Activated CD4-positive, alpha-beta T cell treated with anti-CD3 and anti-CD28 coated beads, Interleukin-2, amount 50 U/mL, for 4 hours (primary cell): ENCODE data around the gene AGA.

ENCODE experiments used
- DNase-seq, 2 experiments: peaks; one replicate each; pipeline ENCODE4 v3.0.0-alpha.2; 2020

The AGA gene

DNA sequence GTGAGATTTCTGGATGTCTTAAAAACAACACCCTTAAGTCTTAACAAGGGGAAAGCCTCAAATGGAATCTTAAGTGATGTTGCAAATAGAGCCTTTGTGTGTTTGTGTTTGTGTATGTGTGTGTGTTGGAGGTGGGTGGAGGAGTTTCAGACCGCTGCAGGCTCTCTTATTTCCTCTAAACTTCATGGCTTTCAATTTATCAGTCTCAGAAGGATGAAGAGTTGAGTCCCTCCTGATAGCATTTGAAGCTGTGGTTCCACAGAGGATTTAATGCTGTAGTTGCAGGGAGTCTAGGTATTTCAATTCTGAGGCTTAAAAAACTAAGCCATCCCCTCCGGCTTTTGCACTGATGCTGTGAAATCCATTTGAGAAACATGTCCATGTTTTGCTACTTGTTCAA lies 4.3 kb upstream of the AGA start:
- DNase-seq = no peak

DNA sequence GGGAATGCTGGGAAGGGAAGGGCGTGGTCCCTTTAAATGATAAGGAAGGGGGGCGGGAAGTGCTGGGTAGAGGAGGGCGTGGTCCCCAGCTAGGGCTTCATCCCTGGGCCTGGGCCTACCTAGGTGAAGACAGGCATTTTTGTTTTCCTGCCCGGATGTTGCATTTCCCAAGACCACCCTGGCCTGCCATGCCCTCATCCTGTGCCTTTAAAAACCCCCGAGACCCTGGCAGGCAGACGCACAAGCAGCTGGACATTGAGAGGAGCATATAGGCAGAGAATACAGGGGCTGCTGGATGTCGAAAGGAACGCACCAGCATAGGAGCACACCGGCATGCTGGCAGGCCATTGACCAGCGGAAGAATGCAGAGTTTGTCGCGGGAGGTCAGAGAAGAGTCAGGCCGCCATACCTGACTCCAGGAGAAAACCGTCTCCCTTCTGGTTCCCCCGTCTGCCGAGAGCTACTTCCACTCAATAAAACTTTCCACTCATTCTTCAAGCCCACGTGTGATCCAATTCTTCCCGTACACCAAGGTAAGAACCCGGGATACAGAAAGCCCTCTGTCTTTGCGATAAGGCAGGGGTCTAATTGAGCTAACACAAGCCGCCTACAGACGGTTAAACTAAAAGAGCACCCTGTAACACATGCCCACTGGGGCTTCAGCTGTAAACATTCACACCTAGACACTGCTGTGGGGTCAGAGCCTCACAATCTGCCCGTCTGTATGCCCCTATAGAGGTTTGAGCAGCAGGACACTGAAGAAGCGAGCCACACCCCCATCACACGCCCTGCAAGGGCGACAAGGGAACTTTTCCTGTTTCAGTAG lies 2.9 kb upstream of the AGA start:
- no peak for DNase-seq

DNA sequence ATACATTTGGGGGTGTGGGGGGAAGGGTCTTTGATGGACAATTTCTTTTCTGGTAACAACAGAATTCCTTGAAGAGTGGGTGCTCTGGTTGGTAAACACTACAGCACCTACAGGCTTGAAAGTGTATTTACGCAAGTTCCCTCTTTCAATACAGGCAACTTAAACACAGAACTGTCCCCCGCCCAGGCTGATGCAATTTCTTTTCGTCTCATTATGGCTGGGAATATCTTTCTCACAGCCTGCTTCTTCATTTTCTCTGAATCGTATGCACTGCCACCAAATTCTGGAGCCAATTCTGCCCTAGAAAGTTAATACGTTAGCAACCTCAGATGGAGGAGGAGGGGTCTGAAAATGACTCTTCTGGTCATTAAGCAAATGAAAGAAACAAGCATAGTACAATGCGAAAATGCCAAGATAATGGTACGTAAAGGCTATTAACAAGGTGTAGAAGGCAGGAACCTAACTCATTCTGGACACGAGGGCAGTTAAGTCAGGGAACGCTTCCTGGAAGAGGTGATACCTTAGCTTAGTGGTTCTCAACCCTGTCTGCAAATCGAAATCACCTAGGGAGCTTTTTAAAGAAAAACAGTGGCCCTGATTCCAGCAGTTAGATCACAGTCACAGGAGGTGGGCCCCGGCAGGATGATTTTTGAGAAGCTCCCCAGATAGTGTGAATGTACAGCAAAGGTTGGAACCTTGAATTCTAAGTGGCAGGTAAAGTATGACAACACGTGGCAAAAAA lies 1.0 kb downstream of the AGA start:
- no peak for DNase-seq

DNA sequence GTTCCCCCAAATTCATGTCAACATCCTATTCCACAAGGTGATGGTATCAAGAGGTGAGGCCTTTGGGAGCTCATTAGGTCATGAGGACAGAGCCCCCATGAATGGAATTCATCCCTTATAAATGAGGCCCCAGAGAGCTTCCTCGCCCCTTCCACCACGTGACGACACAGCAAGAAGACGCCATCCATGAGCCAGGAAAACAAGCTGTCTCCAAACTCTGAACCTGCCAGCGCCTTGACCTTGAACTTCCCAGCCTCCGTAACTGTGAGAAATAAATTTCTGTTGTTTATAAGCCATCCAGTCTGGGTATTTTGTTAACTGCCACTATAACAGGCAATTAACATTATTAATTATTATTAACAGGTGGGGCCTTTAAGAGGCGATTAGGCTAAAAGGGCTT lies 5.8 kb downstream of the AGA start:
- no peak for DNase-seq

DNA sequence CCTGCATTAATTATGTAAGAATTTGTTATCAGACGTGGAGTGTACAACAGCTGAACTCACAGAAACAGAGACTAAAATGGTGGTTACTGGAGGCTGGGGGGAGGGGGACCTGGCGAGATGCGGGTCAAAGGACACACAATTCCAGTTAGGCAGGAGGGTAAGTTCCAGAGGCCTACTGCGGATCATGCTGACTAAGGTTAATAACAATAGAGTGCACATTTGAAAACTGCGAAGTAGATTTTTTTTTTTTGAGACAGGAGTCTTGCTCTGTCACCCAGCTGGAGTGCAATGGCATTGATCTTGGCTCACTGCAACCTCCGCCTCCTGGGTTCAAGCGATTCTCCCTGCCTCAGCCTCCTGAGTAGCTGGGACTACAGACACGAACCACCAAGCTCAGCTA lies 7.6 kb downstream of the AGA start:
- DNase-seq = no peak

DNA sequence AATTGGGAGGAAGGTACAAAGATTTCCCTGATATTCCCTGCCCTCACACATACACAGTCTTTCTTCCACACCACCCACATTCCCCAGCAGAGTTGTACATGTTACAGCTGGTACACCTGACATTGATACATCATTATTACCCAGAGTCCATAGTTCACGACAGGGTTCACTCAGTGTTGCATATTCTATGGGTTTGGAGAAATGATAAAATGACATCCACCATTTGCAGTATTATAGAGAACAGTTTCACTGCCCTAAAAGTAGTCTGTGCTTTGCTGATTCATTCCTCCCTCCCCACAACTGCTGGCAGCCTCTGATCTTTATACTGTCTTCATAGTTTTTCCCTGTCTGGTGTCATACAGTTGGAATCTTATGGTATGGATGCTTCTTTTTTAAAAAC lies 15.0 kb downstream of the AGA start:
- no peak for DNase-seq

DNA sequence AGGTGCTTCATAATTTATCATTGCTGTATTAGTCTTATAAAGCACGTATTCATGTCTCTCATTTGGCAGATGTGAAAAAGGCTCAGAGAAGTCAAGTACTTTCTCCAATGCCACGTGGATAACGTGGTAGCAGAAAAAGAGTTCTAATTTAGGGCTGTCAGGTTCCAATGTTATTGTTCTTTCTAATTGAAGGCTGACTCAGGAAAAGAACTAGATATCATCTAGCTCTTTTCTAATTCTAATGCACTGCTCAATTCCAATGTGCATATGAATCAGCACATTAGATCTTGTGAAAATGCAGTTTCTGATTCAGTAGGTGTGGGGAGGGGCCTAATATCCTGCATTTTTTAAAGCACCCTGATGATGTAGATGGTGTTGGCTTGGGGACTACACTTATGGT lies 22.8 kb downstream of the AGA start:
- DNase-seq = no peak

DNA sequence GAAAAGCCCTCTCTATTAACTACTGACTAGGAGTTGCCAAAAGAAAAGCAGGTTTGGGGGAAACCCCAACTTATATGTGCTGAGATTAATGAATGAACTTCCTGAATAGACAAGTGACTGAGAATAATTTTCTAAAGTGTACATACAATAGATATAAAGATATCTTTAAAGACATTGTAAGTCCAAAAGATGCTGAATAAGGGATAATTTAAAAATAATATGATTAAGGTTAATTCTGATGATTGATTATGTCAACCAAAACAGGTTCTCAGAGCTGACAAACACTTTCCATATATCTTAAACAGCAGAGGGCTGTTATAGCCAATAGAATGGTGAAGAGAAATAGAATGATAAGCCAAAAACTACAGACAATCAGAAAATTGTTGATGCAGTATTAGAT lies 28.6 kb downstream of the AGA start:
- DNase-seq = no peak

DNA sequence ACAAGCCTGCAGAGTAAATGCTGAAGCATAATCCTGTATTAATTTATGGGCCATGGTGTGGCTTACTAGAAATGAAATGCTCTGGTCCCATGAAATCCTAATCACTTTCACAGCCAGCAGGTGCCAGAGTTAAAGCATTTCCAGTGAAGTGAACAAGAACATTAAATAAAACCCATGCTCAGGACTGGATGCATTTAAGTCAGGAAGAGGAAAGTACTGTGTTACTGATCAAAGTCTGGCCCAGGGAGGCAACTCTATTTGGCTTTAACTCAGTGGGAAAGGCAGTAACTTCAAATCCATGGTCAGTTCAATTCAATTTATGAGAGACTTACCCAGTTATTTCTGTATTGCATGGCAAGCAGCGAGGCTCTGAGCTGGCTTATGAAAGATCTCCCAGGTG lies 29.2 kb downstream of the AGA start:
- DNase-seq = no peak

DNA sequence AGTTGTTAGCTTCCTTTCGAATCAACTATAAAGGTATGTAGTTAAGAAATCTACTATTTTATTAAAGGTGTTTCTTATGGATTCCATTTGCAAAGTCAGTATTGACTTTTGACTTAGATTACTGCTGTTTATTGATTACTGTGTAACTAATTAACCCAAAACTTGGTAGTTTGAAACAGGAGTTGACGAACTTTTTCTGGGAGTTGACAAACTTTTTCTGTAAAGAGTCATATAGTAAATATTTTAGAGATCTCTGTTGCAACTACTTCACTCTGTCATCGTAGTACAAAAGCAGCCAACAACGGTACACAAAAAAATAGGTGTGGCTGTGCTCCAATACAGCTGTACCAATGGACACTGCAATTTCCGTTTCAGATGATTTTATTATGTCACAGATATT lies 30.2 kb downstream of the AGA start:
- DNase-seq = no peak

DNA sequence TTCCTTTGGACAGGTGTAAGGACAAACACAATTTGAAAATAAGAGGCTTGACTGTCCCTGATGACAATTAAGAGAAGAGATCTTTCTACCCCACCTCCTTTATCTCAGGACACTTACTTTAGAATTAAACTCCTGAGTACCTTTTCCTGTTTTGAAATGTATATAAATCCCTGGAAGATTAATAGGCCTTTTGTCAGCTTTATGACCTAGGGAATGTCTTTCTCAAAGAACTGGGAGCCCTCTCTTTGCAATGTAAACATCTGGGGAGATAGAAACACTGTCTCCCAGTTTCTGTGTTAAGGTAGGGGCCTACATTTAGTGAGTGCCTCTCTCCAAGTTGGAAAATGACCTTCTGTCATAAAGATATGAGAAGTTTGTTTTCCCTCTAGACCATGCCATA lies 31.7 kb downstream of the AGA start:
- no peak for DNase-seq

DNA sequence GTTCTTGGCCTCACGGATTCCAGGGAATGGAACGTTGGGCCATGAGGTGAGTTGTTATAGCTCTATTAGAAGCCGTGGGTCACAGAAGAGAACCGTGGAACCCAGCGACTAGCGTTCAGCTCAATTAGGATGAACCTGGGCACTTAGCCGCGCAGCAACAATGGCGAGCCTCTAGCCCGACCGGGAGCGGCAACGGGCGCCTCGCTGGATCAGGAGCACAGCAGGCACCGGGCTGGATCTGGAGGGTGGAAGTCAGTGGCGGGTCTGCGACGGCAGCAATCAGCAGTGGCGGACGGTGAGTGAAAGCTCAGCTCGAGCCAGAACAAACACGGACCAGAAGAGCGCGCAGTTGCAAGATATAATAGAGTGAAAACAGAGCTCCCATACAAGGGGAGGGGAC lies 34.2 kb downstream of the AGA start:
- no peak for DNase-seq

DNA sequence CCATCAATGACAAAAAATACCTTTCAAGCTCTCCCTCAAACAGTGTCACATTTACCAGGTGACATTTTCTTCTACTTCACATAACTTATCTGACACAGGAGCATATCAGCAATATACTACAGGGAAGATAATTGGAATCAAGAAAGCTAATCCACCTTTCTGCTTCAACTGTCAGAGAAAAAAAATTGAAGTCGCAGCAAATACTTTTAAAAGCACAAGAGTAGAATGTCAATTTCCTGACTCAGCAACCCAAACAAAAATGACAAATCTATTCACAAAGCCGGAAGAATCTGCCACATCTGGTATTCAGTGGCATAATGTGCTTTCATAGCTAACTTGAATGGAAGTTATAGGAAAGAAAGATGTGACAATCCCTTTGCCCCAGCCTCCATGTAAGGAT lies 36.7 kb downstream of the AGA start:
- DNase-seq = no peak

DNA sequence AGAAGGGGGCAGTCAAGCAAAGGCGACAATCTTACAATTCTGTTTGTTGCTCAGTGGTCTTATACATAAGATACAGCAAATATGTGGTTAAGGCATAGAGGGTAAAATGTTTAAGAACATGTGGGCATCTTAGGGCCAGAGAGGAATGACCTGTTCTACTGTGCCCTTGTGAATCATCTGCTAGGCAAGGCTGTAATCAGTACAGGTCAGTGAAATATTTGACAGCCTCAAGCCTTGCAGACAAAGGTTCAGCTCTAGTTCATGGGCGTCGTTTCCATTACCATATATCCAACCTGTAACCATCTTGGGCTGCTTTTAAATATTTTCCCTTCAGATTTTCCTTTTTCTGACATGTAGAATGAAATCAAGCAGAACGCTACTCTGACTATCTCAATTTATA lies 37.3 kb downstream of the AGA start:
- no peak for DNase-seq

DNA sequence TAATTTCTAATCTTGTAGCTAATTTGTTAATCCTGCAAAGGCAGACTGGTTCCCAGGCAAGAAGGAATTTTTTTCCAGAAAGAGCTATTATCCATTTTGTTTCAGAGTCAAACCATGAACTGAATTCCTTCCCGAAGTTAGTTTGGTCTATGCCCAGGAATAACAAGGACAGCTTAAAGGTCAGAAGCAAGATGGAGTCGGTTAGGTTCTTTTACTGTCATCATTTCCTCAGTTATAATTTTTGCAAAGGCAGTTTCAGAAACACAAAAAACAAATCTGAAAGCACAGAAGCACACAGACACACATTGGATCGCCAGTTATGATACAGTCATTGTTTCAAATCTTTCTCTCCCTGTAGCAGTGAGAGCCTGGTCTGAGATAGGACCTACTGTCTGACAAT lies 37.9 kb downstream of the AGA start:
- DNase-seq = no peak

DNA sequence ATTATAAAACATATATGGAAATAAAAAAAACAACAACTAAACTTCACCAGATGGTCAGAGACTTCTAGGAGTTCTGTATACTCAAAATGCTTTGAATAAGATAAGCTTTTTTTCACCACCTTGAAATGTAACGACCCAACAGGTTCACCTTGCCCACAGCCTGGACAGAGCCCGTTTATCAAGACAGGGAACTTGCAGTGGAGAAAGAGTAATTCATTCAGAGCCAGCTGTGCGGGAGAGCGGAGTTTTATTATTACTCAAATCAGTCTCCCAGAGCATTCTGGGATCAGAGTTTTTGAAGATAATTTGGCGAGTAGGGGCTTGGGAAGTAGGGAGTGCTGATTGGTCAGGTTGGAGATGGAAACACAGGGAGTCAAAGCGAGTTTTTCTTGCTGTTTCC lies 38.5 kb downstream of the AGA start:
- DNase-seq = no peak

DNA sequence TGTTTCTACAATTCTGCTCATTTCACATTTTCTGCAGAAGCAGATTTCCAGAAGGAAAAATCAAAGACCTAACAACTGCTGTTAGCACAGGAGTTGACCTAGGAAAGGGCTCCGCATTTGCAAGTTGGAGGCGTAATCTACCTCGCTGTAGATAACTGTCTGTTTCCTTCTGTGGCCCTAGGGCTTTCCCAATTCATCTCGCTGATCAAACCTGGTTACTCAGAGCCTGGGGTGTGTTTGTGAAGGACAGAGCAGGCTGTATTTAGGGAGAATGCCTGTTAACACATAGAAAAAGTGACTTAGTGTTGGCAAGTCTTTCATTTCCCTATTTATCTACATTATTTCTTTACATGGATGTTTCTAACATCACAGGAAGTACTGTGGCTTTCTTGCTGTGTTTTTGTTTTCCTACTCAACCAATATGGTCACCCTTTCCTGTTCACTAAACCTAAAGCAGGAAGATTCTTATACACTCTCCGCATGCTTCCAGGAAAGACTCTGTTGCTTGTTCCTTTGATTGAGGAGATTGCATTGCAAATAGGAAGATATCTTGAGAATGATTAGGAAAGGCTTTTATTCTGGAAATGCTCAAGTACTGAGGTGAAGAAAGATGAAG lies 40.5 kb downstream of the AGA start:
- DNase-seq = no peak

DNA sequence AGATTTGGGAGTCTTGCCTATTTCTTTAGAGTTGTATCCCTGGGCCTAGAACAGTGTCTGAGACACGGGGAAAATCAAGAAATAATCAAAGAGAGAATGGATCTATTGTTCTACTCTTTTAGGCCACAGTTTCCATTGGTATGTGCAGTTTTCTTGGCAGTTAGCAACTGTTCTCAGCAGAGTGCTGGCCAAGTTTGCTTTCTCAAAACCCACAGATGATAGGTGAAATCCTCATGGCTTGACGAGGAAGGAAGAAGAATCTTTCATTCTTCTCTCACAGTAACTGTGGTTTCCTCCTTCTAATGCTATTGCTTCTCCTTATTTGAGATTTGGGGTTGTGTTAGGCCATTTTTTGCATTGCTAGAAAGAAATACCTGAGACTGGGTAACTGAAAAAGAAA lies 42.2 kb downstream of the AGA start:
- no peak for DNase-seq

DNA sequence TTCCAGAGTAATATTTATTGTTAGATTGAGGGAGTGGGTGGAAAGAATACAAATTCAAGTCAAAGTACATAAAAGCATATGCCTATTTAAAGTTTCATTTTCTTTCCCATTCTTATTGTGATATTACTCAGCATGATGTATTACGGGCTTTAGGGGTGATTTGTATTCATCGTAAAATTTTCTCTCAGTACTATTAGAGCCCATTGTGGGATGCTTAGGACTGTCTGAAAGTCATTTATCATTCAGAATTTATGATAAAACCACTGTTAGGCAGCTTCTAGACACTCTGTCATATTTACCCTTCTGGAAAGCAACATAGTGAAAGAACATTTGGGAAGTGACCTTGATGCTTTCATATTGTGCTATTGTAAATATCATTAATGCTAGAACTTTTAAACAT lies 45.9 kb downstream of the AGA start:
- DNase-seq = no peak

DNA sequence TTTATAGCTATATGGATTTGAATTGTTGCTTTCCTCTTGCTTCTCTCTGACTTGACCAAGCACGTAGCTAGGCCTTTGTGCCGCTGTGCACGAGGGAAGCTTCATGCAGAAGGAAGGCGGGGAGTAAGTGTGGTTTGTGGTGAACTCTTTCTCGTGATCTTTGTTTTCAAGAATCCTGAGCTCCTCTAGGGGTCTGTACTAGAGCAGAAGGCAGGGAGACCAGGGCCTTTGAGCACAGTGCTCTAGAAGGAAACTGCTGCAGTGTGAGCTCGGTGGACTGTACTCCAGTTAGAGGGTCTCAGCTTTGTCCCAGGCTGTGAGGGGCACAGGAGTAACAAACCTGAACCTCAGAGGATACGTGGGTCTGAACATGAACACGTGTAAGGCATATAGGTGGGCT lies 49.0 kb downstream of the AGA start:
- DNase-seq = no peak

DNA sequence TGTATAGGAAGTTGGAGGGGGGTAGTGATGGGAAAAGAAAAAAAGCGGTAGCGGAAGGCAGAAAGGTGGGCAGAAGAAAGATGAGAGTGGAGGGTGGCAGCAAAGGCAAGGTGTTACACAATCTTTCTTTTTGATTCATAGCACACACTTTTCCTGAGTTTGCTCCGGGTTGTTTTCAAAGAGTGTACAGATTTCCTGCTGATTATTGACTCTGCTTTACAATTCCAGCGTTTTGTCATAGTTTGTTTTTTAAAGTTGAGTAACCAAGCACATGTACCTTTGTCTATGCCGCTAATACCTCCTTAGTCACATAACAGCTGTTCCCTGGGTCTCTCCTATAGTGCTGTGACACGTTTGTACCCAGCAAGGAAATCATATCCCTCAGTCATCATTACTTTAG lies 50.3 kb downstream of the AGA start:
- no peak for DNase-seq

DNA sequence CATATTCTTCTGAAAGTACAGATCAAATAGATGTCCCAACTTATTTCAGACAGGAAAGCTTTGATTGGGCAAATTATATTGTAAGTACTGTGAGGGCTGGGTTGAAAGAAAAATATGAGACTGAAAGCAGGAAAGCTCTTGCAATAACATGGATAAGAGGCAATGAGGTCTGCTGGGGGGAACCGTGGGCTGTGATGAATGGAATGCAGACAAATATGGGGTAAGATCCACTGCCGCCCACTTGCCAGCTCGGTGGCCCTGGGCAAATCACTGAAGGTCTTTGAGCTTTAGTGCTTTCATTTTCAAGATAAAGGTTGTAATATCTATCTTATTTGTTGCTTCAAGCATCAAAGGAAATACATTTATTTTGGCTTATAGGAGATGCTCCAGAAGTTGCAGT lies 51.0 kb downstream of the AGA start:
- DNase-seq = no peak

DNA sequence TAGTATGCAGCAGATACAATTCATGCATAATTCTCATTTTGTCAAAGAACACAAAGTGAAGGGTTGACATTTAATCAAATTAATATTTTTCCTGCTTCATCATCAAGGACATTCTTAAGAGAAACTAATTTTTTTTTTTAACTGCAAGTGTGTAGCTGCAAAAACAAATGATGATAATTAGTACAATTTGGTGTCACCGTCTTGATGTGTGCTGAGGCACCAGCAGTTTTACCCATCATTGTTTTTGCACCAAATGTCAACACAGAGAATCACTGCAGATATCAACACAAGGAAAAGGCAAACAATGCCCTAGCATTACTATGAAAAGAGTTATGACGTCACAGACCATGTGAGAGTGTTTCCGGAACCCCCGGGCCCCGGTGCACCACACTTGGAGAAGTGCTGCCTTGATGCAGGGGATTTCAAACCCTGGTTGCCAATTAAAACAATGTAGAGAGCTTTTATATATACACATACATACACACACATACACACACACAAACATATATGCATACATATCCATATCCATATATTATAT lies 55.9 kb downstream of the AGA start:
- no peak for DNase-seq
